Bronchial epithelial cell (primary cell): ENCODE results near the gene PLPP4. TPM values are rescaled to one million over a fixed set of nuclear protein-coding genes. Genes with fewer than 3 reads are reported as not detected.

Source experiments
- DNase-seq: peaks from one replicate; pipeline ENCODE4 v3.0.0-alpha.2; 2010; ENCODE audit warnings: low read depth
- FAIRE-seq: peaks from 2 replicates; lab custom pipeline; 2011; peaks lifted over from hg19 to GRCh38; lab: Jason Lieb, UNC
- H3K27me3 ChIP-seq: 2 replicates; pipeline ENCODE4 v1.5.1; 2011; ENCODE audit warnings: low read length; ENCODE audit not compliant: control insufficient read depth, insufficient read depth
- H3K36me3 ChIP-seq: 2 replicates; pipeline ENCODE4 v1.5.1; 2011; ENCODE audit warnings: low read length; ENCODE audit not compliant: control insufficient read depth, insufficient read depth
- H3K4me3 ChIP-seq: 2 replicates; pipeline ENCODE4 v1.5.1; 2011; ENCODE audit warnings: mild to moderate bottlenecking, low read depth, low read length, control low read depth
- CTCF ChIP-seq: IDR thresholded peaks from 2 replicates; pipeline ENCODE4 v1.5.1; 2011; ENCODE audit warnings: mild to moderate bottlenecking, moderate library complexity, low read length, control low read depth, inconsistent platforms; ENCODE audit not compliant: insufficient read depth, severe bottlenecking
- total RNA-seq: library from RNA; depleted of rRNA; stranded (reverse); fragments of >200 nt; gene quantifications from 2 replicates; pipeline ENCODE4 v1.2.1, GENCODE V29; 2014

PLPP4 gene
- total RNA-seq, 1 donor from 2014 or later, result 0.26 TPM

GRCh38 chr10:120540486-120540885 lies 83.5 kb downstream of the PLPP4 start:
- no peaks in the 10 kb centered on the region for H3K27me3 ChIP-seq
- no peak overlapping the region for H3K4me3 ChIP-seq
- TF ChIP-seq CTCF, result no peak
- no peak for DNase-seq
- H3K36me3 ChIP-seq, result no peaks in the 10 kb centered on the region
- FAIRE-seq, result no peak

GRCh38 chr10:120541984-120542383 lies 85.0 kb downstream of the PLPP4 start:
- DNase-seq (no peak), FAIRE-seq (no peak)
- Histone ChIP-seq H3K4me3 (no peak overlapping the region), H3K27me3 (no peaks in the 10 kb centered on the region), H3K36me3 (no peaks in the 10 kb centered on the region)
- TF ChIP-seq CTCF, result no peak

- Histone ChIP-seq H3K27me3 (no peaks in the 10 kb centered on the region), H3K36me3 (no peaks in the 10 kb centered on the region), H3K4me3 (no peak overlapping the region)
- no peak for TF ChIP-seq CTCF
- DNase-seq, result no peak
- FAIRE-seq, result no peak
These were observed 85.6 kb downstream of the PLPP4 start for GRCh38 chr10:120542591-120542990.

- Histone ChIP-seq H3K4me3 (no peak overlapping the region), H3K27me3 (no peaks in the 10 kb centered on the region), H3K36me3 (no peaks in the 10 kb centered on the region)
- FAIRE-seq (no peak), DNase-seq (no peak)
- no peak for TF ChIP-seq CTCF
These were observed 86.3 kb downstream of the PLPP4 start for GRCh38 chr10:120543291-120543690.

GRCh38 chr10:120548210-120548609 lies 91.2 kb downstream of the PLPP4 start:
- no peak for FAIRE-seq
- DNase-seq, result no peak
- Histone ChIP-seq H3K27me3 (no peaks in the 10 kb centered on the region), H3K4me3 (no peak overlapping the region), H3K36me3 (no peaks in the 10 kb centered on the region)
- TF ChIP-seq CTCF, result no peak

- TF ChIP-seq CTCF, result no peak
- Histone ChIP-seq H3K4me3 (no peak overlapping the region), H3K36me3 (no peaks in the 10 kb centered on the region), H3K27me3 (peaks cover 2% of the 10 kb centered on the region)
- DNase-seq (no peak), FAIRE-seq (no peak)
These were observed 95.2 kb downstream of the PLPP4 start for GRCh38 chr10:120552262-120552661.
